GM18526 (cell line): ENCODE results near the gene FLAD1.

Experiments used
- POLR2A ChIP-seq: IDR thresholded peaks from 3 replicates; pipeline ENCODE4 v1.6.1; 2011; ENCODE audit not compliant: insufficient read length; ENCODE audit errors: extremely low read depth

Gene FLAD1

DNA sequence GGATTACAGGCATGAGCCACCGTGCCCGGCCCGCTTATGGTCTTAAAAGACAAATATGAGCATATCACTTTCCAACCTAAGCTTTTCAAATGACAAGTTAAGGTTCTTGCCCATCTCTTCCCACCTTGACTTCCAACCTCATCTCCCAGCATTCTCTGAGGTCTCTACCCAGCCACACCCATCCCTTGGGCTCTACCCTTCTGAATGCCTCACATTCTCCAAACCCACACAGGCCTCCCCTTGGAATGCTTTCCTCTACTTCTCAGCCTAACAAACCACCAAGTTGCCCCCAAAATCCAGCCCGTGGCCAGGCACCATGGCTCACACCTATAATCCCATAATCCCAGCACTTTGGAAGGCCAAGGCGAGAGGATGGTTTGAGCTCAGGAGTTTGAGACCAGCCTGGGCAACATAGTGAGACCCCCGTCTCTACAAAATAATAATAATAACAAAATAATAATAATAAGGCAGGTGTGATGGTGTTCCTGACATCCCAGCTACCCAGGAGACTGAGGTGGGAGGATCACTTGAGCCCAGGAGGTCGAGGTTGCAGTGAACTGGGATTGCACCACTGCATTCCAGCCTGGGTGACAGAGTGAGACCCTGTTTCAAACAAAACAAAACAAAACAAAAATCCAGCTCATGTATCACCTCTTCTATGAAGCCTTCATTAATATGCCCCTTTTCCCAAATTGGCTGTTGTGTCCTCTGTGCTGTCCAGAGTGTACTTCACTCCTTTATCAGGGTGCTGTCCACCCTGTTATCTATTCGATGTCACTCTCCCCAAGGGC lies 39.2 kb downstream of the FLAD1 start:
- no peak for TF ChIP-seq POLR2A

DNA sequence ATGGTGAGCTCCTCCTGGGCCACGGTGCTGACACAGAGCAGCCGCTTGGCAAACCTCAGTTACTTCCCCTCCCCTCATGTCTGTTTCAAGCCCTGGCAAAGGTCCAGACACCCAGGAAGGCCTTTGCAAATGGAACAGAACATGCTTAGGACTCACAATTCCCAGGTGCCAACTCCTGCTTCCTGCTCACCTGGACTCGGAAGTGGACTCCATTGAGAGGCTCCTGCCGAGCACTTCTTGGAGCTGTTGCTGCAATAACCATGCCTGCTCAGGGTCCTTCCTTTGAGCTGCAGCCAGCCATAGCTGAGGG lies 39.7 kb downstream of the FLAD1 start:
- TF ChIP-seq POLR2A, result no peak

DNA sequence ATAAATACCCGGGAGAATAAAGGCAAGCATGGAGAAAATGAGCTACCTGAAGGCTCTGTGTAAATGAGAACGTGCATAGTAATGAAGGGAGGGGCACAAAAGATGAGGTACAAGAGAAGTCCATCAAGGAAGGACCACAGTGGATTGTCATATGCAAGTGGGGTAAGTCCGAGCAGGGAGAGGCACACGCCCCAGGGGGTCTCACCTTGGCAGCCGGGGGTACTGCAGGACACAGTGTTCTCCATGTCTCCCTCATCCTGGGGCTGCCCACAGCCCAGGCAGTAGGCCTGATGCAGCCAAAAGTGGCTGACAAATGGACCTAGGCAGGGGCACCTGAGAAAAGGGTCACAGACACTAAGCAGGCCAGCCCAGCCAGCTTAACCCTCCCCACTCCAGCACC lies 40.5 kb downstream of the FLAD1 start:
- TF ChIP-seq POLR2A, result no peak

DNA sequence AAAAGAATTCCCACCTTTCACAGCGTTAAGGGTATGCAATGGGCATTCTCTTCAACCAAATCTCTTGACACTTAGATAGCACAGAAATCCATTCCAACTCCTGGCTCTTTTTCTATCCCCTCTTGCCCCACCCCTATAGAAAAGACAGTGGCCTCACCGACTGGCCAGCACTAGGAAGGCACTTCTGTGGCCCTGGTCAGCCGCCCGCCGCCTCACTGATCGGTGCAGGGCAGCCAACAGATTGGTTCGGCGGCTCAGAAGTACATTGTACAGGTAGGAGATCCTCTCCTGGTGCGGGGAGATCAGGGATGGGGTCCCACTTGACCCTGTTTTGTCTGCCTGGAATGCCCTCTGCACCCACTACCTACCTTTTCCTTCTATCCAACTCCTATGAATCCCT lies 41.2 kb downstream of the FLAD1 start:
- TF ChIP-seq POLR2A, result no peak

DNA sequence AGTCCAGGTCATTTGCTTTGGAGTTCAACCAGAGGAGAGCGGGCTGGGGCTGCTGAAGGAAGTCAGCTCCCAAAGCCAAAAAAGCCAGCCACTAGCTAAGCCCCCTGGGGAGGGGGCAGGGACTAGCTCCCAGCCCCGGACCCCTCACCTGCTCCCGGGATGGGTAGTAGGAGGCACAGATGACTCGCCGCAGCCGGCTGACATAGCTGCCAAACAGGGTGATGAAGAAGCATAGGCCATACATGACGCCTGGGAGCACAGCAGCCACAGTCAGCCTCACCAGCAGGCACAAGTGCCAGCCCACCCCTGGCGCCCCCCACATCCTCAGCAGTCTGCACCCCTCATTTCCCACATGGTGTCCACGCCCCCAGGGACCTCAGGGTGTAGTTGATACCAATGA lies 43.0 kb downstream of the FLAD1 start:
- TF ChIP-seq POLR2A, result no peak

DNA sequence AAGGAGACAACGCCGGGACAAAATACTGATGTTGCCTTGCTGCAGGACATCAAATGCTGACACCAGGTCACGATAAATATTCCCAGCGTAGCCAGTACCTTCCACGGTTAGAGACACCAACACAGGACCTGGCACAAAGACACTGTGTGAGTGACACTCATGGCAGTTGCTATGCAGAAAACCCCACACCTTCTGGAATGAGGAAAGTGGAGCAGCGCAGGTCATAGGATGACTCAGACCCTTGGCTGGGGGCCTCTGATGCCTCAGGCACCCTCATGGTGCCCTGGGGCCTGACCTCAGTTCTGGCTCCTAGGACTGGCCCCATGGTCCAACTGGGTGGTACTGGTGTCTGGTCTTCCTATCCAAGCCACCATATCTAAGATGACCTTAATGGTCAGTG lies 43.4 kb downstream of the FLAD1 start:
- no peak for TF ChIP-seq POLR2A

DNA sequence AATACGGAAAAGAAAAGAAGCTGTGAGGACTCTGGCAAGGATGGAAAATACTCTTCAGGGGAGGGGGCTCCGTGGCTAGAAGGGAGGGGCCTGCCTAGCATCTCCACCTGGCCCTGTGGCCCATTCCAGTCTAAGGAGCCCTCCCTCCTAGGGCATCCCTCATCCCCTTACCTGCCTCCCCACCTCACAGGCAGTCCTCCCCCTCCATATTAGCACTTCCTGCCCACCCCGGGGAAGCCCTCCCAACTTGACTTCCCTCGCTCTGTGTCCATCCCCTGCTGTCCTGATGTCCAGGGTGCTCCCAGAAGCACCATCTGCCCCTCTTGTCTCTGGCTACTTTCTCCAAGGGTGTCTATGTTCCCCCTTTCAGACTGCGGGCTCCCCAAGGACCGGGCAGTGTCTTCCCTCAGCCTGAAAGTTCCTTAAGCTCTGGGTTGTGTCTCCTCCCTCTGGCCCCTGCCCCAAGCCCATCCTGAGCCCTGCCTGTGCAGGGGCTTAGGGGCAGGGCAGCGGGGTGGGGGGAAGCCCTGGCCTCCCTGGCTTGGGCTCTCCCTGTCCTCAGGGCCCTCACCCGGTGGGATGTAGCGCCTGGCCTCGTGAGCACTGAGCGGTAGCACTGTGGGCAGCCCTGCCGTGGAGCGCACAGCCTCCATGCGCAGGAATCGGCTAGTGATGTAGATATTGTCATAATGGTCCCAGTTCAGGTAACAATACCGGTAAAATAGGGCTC lies 46.5 kb downstream of the FLAD1 start:
- no peak for TF ChIP-seq POLR2A

DNA sequence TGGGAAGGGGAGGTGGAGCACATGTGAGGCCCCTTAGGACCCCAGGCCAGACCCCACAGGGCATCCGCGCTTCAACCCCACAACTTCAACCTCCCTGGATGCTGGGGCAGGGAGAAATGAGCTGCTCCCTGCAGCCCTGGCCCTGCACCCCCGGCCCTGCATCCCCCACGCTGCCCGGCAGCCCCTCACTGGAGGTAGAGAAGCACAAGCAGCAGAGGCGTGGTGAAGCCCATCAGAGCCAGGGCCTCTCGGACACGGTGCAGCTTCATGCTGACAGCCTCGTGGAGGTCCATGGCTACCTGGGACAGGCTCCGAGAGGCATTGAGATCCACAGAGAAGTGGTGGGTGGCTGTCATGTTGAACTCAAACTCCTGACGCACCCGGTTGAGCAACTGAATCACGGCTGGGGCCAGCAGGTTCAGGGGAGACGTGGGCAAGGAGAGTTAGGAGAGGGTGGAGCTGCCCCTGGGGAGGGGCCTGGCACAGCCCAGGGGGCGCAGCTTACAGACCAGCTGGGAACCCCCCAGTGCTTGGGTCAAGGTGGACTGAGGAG lies 47.2 kb downstream of the FLAD1 start:
- no peak for TF ChIP-seq POLR2A

DNA sequence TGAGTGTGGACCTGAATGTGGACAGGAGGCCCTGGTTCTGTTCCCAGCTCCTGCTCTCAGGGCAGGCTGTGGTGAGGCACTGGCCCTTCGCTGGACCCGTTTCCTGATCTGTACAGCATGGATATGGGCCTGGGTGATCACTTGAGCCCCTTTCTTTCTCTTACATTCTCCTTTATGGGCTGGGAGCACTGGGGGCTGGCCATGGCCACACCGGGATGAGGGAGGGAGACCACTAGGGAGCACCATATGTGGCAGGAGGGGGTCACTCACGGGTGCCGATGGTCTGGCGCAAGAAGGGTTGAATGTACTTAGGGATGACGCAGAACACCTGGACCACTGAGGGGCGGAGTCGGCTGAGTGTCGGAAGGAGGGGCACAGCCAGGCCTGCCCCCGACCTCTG lies 47.8 kb downstream of the FLAD1 start:
- TF ChIP-seq POLR2A, result no peak

DNA sequence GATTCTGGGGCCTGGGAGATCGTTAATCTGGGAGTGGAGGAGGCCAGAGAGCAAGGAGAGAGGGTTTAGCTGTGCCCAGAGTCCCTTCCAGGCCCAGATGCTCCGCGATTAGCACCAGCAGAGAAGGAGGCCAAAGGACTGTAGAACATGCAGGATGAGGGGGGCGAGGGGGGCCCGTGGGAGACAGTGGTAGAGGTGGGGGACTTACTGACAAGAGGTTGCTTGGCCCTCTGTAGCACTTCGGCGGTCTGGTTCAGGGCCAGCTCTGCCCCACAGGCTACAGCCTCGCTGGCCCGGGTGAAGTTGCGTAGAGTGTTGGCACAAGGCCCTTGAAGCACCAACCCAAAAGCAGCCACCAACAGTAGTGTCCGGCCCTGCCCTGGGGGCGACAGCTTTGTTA lies 49.7 kb downstream of the FLAD1 start:
- no peak for TF ChIP-seq POLR2A

DNA sequence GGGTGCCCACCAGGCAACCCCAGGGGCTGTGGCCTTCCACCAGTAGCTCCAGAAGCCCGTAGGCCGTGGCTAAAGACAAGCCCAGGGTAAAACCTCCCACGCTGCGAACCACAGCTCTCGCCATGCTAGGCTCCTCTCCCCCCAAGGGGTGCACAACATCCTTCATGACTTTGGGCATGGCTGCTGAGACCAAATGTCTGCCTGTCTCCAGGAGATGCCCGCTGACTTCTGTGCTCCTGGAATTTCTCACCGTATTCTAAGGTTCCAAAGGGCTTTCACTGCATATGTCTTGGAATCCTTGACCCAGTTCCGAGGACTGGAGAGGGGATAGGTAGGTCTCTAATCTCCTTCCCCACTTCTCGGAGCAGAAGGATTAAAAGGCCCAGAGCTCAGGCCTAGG lies 50.4 kb downstream of the FLAD1 start, which contains the start of the genes DCST1 and DCST2:
Gene DCST1 (plus strand): TSS at position 301 of the 400 bp plus-strand sequence. CDS start 213 bp downstream, outside the sequence.
Gene DCST2 (minus strand): TSS at position 258 of the 400 bp plus-strand sequence. CDS start 80 bp downstream, at position 178.
- TF ChIP-seq POLR2A, result no peak

DNA sequence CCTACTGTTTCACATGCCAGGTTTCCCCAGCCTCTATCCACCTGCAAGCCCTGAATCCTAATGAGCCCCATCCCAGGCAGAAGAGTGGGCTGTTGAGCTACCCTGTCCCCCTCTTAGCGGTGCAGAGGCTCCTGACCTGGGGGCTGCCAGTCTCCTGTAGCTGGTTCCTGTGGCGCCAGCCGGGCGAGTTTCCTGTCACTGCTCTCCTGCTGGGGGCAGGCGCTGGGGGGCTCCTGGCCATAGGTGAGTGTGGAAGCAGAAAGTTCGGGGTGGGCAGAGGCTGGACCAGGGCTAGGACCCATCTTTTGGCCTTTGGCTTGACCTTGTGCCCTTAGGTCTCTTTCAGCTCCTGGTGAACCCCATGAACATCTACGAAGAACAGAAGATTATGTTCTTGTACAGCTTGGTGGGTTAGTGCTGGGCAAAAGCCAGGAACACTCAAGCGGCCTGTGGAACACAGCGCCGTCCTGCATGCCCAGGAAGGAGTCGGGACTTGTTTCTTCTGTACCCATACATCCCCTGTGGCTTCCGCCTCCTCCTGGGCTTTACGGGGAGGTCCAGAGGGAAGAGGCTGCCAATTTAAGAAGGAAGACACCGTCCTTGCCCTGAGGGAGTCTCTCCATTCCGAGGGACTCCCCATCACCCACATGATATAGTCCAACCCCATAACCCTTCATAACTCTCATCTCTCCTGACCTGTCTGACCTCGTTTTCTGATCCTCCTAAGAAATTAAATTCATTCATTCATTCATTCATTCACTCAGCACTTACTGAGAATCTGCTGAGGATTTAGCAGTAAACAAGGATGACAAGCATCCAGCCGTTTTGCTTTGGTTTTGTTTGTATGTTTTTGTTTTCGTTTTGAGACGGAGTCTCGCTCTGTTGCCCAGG lies 51.4 kb downstream of the FLAD1 start:
- no peak for TF ChIP-seq POLR2A

DNA sequence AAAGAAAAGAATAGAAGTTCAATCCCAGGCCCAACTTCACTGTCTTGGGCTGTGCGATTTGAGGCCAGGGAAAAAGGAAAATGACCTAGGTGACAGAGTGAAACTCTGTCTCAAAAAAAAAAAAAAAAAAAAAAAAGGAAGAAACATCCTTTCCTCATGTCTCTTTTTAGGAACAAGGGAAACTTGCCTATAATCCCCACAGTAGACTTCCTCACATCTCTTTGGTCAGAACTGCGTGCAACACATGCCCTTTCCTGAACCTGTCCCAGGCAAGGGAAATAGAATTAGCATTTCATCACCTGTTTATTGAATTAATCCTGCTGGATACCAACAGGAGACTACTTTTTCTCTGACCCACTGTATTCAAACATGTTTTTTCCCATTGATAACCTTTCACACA lies 52.8 kb downstream of the FLAD1 start:
- TF ChIP-seq POLR2A, result no peak

DNA sequence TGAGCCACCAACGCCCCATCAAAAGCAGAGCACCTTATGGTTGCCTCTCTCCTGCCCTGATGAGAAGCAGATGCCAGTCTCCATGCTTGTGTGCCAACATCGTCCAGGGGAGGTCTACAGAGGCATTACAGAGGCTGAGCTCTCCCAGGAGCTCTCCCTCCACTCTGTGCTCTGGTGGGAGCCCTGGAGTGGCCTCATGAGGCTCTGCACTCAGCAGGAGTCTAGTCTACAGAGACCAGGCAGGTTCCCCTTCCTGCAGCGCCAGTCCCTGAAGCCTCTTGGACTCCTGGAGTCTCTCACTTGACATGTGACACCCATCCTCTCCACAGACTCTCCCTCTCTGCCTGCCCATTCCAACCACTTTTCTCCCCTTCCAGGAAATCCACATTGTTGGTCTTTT lies 53.9 kb downstream of the FLAD1 start:
- TF ChIP-seq POLR2A, result no peak

DNA sequence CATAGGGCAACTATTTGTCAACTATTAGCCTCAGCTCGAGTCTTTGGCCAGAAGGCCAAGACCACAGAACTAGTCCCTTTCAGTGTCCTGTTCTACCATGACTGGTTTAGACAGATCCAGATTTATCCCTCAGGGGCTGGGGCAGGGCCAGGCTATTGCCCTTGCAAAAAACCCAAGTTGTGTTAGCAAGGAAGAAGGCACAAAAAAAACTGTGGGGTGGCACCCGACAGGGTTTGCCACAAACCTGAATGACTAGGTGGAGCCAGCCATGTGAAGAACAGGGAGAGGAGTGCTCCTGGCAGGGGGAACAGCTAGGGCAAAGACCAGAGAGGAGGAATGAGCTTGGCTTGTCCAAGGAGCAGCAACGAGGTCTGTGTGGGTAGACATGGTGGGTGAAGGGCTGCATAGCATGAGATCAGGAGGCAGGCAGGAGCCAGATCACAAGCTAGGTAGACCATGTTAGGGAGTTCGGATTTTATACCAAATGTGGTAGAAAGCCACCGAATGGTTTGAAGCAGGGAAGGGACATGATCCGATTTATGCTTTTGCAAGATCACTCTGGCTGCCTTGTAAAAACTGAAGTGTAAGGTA lies 54.8 kb downstream of the FLAD1 start:
- TF ChIP-seq POLR2A, result no peak

DNA sequence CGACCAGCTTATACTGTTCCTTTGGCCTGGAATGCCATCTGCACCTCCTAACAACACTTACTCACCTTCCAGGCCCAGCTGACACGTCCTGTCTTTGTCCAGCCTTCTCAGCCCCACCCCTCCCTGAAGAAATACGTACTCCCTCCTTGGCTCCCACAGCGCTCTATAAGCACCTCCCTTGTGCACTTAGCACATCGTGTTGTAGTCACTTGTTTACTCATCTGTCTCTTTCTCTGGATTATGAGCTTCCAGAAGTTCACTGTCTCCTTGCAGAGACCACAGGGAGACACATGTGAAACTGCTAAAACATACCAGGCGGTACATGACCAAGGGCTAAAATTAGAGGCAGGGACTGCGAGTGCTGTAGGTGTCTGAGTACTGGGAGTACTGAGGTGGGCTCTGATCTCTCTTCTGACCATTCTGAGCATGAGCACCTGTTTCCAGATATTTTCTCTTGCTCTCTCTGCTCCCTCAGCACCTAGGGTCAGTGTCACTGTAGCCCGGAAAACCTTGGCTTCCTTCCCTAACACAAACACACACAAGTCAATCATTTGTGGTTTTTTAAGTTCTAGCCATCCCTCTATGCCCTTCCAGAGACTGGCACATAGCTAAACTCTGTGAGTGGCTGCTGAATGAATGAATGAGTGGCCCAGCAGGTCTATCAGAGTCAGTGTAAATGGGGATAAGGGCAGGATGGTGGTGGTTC lies 55.6 kb downstream of the FLAD1 start:
- no peak for TF ChIP-seq POLR2A
